Umbilical cord (tissue), 2 donors: Measurements from ENCODE around the gene TMEM61. TPM values are rescaled to one million over a fixed set of nuclear protein-coding genes. Genes with fewer than 3 reads are reported as not detected.
"Not testable (repeated sequence)": the region's sequence is repeated elsewhere in the genome, so short reads cannot be mapped to it uniquely, and the experiment has no call there.

Experiments
- DNase-seq: peaks from one replicate; pipeline ENCODE4 v3.0.0-alpha.2; 2015; ENCODE audit warnings: low spot score
- total RNA-seq: library from RNA; depleted of rRNA; stranded (reverse); fragments of >200 nt; gene quantifications from one replicate; pipeline ENCODE4 v1.2.3, GENCODE V29; 2014; ENCODE audit warnings: low replicate concordance; ENCODE audit not compliant: insufficient read depth

TMEM61 gene
- total RNA-seq, 1 donor from 2014 or later = 12.0 TPM

DNA sequence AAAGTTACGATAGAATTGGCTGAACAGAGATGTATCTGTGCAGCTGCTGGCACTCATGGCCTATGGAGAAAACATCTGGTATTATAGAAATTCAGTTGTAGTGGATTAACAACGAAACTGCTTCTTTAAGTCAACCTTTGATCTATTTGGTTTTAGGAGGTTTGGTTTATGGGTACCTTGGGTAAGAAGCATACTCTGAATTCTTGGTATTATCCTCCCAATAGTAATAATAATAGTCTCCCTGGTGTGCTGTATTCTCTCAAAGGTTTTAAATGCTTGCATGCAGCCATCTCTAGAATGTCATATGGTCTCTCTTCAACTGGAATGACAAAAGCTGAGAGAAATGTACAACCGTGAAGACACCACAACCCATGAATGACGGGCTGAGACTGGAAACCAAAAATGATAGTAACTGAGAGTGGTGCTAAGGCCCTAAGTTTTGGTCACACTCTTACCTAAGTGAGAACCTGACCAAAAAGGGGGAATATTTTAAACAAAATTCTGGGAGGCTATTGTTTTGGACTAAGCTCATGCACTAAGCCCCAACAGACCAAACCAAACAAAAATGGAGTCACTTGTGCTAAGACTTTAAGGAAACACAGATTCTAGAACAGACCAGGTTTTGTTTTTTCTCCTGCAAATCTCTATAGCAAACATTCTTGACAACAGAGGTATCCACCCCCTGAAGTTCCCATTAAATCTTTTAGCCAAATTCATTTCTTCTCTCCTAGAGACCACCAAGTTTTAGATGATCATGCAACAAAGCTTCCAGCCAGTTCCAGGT lies 17.6 kb upstream of the TMEM61 start:
- DNase-seq = no peak

DNA sequence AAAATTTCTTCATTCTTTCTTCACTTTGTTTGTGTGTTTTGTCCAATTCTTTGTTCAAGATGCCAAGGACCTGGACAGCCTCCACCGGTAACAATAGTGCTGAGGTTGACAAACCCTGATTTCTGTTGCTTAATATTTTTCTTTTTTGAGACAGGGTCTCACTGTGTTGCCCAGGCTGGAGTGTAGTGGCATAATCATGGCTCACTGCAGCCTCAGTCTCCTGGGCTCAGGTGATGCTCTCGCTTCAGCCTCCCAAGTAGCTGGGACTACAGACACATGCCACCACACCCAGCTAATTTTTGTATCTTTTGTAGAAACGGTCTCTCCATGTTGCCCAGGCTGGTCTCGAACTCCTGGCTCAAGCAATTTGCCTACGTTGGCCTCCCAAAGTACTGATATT lies 16.6 kb upstream of the TMEM61 start:
- not testable (repeated sequence) for DNase-seq

DNA sequence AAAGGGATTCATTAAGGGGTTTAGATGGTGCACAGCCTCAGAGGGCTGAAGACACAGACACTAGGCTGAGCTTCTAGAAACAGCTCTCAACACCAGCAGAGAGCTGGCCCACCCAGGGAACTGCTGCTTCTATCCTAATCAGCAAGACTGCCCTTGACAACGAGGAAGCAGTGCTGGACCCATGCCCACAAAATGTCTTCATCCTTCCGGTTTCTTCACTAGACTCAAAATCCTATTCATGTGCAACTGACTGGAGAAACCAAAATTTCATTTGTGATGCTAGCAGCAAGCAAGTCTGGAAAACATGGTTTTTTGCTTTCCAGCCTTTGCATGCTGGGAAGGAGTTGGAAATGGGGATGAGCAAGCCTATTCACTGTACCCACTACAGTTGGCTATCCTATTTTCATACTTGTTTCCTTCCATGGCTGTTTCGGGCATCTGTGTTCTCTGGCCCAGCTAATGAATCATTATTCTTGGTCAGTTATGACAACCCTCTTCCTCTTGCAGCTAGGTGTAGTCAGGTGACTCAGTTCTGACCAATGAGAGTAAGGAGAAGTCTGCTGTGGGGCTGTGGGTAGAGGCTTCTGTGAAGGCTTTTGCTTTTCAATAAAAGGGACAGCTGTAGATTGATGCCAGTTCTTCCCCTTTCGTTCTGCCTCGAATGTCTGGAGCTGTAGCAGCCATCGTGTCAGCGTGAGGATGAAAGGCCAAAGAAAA lies 14.6 kb upstream of the TMEM61 start:
- DNase-seq = peak; percentile 82

DNA sequence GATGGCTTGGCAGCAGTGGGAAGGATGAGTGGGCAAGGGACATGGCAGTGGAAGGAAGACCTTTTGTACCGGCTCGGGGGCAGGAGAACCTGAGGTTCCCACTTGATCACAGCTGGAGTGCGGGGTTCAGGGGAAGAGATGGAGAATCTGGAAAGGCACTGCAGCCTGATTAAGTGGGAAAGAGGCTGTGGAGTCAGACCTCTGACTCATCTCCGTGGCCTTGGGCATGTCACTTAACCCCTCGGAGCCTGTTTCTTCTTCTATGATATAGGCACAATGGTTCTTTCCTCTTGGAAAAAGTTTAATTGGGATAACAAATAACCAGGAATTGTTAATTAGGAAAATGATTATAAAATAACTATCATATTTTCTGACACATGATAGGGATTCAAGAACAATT lies 13.1 kb upstream of the TMEM61 start:
- no peak for DNase-seq

DNA sequence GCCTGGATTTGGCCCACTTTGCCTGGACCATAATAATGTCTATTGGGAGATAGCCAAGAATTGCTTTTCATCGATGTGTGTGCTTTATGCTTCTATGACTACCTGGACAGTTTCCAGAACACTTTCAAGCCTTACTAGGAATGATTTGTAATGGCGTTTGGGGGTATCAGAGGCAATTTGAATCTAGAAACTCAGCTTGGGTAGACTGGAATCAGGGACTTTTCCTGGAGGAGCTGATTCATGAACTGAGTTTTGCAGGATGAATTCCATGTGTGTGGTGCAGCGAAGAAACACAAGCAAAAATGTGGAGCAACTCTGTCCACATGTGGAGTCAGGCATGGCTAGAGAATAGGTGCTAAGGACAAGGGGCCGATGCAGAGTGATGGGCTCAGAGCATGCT lies 11.9 kb upstream of the TMEM61 start:
- no peak for DNase-seq

DNA sequence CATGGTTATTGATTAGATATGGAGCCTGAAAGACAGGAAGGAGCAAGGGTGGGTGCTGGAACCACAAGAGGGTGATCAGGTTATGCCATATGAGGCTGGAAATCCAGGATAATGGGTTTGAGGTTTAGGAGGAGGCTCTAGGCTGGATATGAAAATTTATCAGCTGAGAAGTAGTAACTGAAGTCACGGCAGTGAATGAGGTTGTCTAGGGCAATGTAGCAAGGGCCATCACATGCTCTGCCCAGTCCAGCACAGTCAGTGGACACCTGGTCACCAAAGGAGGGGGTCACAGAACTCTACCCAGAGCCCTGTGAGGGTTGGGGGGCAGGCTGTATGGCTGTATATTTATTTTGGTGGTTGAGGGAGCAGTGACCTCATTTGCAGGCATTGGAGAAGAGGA lies 10.5 kb upstream of the TMEM61 start:
- no peak for DNase-seq

DNA sequence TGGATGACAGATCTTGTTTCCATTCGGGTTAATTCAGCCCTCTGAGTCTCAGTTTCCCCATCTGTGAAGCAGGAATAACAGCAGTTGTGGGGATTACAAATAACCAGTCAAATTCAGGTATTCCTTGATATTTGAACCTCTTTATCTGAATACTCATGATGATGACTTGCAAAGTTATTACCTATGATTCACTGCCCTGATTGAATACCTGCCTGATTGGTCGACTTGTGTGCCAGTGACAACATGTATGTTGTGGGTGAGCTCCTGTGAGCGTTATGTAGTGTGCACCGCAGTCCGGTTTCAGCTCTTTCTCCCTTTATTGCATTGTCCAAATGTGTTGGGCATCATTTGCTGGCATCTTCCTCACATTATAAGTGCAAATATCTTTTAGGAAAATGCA lies 9.5 kb upstream of the TMEM61 start:
- no peak for DNase-seq

DNA sequence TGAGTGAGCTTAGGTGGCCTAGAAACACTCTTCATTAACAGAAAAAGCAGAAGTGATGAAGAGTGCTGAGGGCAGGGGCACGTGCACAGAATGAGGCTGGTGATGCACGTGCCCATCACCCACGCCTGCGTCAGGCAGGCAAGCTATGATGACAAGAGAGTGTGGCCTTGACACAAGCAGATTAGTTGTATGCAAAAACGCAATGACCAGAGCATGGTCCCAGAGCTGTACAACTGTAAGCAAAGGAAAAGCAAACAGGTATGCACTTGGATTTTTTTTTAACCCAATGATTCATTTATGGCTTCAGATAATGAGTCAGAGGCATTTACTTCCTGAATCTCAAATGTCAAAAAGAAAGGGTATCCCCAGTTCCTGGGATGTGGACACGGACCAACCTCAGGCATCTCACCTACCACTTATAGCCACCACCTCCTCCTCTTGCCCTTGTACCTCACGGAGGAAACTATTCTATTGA lies 9.1 kb upstream of the TMEM61 start:
- DNase-seq = no peak

DNA sequence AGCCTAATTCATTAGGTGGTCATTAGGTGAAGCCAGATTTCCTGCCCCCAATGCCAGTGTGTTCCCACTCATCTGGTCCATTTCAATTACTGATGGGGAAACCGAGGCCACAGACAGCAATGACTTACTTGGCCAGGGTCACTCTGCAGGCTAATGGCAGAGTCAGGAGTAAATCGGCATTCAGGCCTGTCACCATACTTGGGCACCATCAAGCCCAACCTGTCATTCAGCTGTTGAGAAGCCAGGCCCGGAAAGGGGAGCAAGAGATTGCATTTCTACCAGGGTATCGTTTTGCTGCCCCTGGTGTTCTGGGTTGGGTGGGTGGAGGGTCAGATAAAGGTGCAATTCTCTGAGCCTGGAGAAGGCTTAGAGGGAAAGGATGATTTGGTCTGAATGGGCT lies 8.0 kb upstream of the TMEM61 start:
- DNase-seq = no peak

DNA sequence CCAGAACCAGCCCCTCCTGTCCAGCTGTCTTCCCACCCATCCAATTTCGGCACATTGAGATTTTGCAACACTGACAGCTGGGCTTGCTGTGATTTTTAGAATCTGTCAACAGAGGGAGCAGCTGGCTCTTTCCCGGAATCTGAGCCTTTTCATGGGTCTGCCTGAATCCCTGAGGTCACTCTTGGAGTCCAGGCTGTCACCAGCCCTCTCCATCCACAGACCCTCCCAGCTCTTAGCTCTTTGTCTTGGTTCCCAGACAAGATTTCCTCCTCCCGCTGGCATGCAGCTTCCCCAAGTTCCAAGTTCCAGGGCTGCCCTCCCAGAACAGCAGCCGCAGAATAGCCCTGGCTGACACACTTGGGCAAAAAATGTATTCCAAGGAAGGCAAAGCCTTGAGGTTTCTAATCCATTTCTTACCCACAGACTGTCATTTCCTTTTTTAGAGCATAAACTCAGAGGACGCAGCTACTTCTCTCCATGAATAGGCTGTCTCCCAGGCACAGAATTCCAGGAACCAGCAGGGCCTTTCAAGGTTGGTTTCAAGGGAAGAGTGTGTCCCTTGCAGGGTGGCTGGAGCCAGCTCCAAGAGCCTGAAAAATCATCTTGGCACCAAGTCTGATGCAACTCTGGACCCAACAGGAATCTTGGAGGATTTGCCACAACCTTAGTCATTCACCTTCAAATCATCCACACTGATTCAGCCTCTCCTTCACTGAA lies 7.1 kb upstream of the TMEM61 start:
- DNase-seq = peak; percentile 66

DNA sequence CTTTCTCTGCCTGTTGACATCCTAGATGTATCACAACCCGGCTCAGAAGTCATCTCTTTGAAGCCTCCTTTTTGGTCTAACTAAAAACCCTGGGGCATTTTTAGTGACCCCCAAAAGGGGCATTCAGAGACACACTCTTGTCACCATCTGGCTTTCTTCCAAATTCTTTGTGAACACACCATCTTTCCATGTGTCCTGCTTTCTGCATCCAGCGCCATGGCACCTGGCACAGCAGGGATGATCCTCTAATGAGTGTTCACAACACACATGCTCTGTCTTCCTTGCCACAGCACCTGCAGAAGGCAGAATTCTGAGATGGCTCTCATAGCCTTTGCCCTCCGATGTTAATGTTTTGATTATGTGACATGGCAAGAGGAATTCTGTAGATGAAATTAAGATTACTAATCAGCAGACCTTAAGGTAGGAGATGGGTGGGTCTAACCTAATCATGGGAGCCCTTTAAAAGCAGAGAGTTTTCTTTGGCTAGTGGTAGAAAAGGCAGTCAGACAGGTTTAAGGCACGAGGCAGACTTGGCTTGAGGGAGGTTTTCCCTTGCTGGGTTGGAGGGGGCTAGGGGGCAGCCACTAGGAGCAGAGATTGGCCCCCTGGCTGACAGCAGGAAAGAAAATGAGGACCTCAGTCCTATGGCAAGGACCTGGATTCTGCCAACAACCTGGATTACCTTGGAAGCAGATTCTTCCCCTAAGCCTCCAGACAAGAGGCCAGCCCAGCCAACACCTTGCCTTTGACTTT lies 4.9 kb upstream of the TMEM61 start:
- DNase-seq = no peak

DNA sequence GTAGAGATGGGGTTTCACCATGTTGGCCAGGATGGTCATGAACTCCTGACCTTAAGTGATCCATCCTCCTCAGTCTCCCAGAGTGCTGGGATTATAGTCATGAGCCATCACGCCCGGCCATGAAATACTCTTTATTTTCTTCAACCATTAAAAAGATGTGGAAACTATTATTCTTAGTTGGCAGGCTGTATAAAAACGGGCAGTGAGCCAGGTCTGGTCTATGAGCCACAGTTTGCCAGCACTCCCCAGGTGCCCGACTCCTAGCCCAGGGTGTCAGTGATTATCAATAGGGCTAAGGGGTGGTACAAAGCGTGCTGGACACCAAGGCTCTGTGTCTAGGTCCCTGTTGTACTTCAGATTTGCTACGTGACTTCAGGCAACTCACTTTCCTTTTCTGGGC lies 3.7 kb upstream of the TMEM61 start:
- DNase-seq = no peak

DNA sequence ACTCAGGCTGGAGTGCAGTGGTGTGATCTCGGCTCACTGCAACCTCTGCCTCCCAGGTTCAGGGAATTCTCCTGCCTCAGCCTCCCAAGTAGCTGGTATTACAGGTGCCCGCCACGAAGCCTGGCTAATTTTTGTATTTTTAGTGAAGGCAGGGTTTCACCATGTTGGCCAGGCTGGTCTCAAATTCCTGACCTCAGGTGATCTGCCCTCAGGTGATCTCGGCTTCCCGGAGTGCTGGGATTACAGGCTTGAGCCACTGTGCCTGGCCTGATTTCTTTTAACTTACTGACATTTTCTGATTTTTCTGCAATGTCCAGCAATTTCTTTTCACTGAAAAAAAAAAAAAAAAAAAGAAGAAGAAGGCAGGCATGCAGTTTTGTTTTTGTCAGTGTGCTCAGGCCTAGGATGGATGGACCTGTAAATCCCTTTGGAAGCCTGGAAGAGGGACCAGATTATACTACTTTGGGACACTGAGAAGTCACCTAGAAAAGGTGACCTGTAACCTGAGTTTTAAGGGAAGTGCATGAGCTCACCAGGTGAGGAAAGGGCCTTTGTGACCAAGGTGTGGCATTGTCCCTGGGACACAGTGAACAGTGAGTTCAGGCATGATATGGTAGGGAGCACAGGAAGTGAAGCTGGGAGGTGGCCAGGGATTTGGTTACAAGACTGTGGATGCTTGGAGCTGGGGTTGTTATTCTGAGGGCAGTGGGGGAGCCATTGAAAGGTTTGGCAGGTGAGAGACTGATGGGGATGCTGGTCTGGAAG lies 2.7 kb upstream of the TMEM61 start:
- no peak for DNase-seq

DNA sequence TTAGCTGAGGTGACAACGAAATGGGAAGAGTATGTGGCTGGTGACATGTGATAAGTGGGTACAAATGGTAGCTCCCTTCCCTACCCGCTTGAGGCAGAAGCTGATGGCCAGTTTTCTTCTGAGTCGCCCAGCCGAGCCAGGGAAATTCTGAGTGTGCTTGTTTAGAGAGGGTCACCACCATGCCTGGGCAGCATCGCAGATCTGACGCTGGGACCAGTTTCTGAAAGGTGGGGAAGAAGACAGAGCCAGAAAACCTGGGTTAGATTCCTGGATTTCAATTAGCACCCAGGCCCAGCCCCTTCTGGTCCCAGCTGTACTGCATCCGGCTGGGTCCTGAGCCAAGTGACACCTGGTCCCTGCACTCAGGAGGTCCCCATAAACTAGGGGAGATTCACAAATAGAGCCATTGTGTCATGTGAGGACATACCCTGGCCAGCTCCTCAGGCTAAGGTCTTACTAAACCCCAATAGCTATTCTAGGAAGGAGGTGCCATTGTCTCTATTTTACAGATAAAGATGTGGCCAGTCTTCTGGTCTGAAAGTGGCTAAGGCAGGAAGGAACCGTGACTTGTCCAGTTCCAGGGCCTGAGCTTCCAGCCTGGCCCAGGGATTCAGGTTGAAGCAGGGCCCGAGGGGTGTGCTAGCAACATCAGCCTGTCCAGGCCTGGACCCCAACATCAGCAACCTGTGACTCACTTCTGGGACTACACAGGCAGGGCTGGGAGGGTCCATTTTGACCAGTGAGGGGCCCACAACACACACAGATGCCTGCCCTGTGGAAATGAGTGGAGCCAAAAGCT lies 1.7 kb upstream of the TMEM61 start:
- DNase-seq = no peak

DNA sequence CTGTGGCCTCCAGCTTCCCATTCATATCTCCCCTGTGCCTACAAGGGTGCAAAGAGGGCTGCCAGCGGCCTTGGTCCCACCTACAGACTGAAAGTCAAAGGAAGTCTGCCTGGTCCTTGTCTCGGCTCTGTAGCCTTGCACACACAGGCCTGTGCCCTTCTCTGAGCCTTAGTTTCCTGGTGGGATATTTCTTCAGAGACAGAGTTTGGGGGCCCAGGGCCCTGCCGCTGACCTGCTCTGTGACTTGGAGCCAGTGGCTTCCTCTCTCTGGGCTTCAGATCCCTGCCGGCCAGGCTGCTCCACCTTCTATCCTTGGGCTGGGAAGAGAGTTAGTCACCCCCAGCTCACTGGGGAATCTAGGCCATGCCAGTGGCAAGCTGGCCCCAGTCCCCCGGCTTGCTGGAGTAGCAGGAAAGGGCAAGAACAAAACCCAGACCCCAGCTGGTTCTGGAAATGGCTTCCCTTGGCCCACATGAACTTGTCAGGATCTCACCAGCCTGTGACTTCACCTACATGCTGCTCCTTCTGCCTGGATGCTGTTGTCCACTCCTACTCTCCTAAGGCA lies 1.0 kb upstream of the TMEM61 start:
- no peak for DNase-seq

DNA sequence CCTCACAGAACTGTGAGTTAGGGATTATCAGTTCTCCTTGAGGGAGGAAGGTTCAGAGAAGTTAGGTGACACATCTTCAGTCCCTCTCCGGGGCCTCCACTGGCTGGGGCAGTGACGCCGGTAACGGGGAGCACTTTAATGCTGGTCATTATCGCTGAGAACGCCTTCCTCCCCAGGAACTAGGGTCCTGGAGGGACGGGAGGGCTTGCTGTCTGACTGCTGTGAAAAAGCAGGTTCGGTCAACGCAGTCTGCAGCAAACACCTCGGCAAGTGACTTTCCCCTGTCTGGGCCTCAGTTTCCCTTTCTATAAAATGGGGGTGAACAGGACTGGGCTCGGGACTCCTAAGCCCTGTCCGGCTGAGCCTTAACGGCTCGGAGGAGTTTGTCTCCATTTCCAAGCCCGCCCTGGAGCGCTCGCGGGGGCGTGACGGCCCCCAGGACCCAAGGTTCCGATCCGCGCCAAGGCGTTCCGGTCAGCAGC lies 341 bp upstream of the TMEM61 start:
- no peak for DNase-seq

DNA sequence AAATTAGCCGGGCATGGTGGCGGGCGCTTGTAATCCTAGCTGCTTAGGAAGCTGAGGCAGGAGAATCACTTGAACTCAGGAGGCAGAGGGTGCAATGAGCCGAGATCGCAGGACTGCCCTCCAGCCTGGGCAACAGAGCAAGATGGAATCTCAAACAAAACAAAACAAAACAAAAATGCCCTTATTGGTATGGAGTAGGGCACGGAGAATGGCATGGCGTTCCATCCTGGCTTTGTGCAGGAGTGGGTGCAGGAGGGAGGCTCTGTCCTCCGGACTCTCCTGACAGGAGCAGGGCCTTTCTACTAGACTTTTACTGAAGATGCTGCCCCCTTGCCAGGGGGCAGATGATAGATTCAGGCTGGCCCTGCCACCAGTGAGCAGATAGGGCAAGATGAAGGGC lies 1.0 kb downstream of the TMEM61 start:
- no peak for DNase-seq

DNA sequence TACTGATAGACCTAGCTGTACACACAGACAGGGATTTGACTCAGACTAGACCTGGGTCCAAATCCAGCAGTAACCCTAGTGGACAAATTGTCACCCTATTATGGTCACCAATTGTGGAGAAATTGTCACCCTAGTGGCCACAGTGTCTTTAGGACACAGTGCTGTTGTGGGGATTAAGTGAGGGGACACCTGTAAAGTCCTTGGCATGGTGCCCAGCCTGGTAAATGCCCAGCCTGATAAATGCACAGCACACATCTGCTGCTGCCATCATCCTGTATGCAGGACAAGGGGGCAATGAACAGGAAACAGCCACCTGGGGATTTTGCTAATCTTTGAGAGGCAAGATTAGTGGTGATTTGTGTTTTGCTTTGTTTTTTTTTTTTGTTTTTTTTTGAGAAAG lies 2.3 kb downstream of the TMEM61 start:
- no peak for DNase-seq

DNA sequence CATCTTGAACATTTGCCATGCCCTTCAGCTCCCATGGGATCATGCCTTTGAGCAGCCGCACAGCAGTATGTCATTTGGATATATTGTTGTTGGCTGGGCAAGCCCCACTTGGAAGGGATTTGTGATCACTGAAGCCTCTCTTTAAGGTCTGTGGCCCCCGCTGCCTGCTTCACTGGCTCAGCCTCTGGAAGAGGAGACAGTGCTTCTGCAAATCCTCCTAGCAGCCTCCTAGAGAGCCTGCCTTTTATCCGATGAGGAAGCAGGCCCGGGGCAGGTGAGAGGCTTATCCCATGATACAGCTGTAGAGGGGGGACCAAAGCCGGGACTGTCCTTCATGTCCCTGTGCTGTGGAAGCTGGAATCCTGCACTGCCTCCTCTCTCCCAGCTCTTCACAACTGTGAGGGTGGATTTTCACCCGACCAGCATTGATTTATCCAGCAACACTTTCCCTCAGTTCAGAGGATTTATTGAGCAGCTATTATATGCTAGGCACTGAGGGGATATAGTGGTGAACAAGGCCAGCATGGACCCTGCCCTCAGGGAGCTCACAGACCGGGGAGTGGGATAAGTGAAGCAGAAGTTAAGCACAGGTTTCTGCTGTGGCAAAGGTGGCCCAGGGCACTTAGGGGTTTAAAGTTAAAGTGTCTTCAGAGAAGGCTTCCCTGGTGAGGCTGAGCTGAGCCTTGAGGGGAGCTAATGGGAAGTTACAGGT lies 3.9 kb downstream of the TMEM61 start:
- DNase-seq = no peak
